ENCODE results near the gene PADI4.

- no peak for TF ChIP-seq ZNF8 (CRISPR knock-in tag; IDR thresholded peaks at IDR 0.05)
- no peak for TF ChIP-seq ZC3H10 (CRISPR knock-in tag; IDR thresholded peaks at IDR 0.05)
- no peak for TF ChIP-seq ZFP30 (CRISPR knock-in tag; IDR thresholded peaks at IDR 0.05)
- TF ChIP-seq CSRNP3 (CRISPR knock-in tag; IDR thresholded peaks at IDR 0.05), result no peak
- TF ChIP-seq TCF4 (CRISPR knock-in tag; IDR thresholded peaks at IDR 0.05; ENCODE audit: borderline replicate concordance), result no peak
- no peak for TF ChIP-seq RARB (CRISPR knock-in tag; IDR thresholded peaks at IDR 0.05)
- TF ChIP-seq ESRRG (CRISPR knock-in tag; IDR thresholded peaks at IDR 0.05), result no peak
- no peak for TF ChIP-seq OSR1 (CRISPR knock-in tag; IDR thresholded peaks at IDR 0.05)
These were observed 7.6 kb downstream of the PADI4 start for GRCh38 chr1:17315542-17316130.

Data from SK-N-SH treated with all-trans-retinoic acid at 6 μM for 48 hours (cell line).